K562 treated with DMSO at 1 percent for 4 hours (cell line): ENCODE data around the gene TMEM44. TPM values are rescaled to one million over a fixed set of nuclear protein-coding genes. Genes with fewer than 3 reads are reported as not detected.

Experiments used
- total RNA-seq: library from RNA; unstranded; fragments of 300-600 nt; gene quantifications from 2 replicates; pipeline ENCODE4 v1.2.3, GENCODE V29; 2022; ENCODE audit not compliant: insufficient read depth

The TMEM44 gene
- 11.3 and 15.4 TPM in 2 replicates for total RNA-seq

GRCh38 chr3:194633349-194634004 is at the start of gene TMEM44:
Gene TMEM44, minus strand, starts transcription at chr3:194633419. Its CDS starts 204 bp downstream, at chr3:194633215.

GRCh38 chr3:194671900-194672808 is 38.9 kb upstream of the TMEM44 start, which contains the start of gene LSG1:
Gene LSG1, minus strand, starts transcription at chr3:194672191. Its CDS starts 29 bp downstream, at chr3:194672162.

Other genes starting within 250 kb of the TMEM44 start
- 0.34 TPM in 1 of 2 replicates, not detected in the other for gene GP5, start 234.2 kb downstream of the TMEM44 start, total RNA-seq
- 32.0 and 32.7 TPM in 2 replicates for gene ATP13A3, start 146.4 kb downstream of the TMEM44 start, total RNA-seq
- 17.9 and 21.4 TPM in 2 replicates for gene LSG1, start 38.8 kb upstream of the TMEM44 start, total RNA-seq
- 0.50 and 0.80 TPM in 2 replicates for gene FAM43A, start 52.5 kb upstream of the TMEM44 start, total RNA-seq